Measurements from ENCODE around the gene SLC45A3.

DNA sequence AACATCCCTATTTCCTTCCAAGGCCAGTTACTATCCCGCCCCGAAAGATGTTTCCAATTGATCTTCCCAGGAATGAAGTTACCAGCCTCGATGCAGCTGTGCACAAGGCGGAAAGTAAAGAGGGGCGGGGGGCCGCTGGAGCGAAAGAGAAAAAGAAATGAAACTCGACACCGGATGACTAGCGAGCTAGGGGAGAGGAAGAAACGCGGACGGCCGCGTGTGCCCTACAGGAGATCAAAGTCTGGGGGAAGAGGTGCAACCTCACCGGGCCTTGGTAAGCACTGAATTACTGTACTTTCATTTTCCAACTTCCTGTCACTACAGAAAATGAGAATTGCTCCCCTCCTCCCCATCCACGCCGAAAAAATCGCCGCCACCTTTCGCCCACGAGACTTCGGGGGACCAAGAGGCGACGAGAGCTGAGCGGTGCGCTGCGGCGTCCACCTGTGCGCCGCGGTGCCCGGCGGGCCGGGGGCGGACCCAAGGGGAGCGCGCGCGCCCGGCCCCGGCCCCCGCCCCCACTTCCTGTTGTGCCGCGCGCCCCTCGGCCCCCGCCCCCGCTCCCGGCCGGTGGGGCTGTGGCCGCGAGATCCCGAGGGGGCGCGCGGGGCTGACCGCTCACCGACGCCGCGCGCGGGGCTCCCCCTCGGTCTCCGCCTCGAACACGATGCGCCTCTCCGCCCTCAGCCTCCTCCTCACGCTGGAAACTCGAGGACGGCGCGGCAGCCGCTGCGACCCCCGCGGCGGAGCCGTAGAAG is 49.1 kb downstream of the SLC45A3 start:
- TF ChIP-seq, protein P1, sequence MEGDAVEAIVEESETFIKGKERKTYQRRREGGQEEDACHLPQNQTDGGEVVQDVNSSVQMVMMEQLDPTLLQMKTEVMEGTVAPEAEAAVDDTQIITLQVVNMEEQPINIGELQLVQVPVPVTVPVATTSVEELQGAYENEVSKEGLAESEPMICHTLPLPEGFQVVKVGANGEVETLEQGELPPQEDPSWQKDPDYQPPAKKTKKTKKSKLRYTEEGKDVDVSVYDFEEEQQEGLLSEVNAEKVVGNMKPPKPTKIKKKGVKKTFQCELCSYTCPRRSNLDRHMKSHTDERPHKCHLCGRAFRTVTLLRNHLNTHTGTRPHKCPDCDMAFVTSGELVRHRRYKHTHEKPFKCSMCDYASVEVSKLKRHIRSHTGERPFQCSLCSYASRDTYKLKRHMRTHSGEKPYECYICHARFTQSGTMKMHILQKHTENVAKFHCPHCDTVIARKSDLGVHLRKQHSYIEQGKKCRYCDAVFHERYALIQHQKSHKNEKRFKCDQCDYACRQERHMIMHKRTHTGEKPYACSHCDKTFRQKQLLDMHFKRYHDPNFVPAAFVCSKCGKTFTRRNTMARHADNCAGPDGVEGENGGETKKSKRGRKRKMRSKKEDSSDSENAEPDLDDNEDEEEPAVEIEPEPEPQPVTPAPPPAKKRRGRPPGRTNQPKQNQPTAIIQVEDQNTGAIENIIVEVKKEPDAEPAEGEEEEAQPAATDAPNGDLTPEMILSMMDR (IDR thresholded peaks at IDR 0.05): no peak
- no peak for TF ChIP-seq ZFX (IDR thresholded peaks at IDR 0.05; ENCODE audit: borderline replicate concordance)
